HUES48 (cell line): ENCODE results near the gene EXOSC10.
"Not testable (repeated sequence)": the region's sequence is repeated elsewhere in the genome, so short reads cannot be mapped to it uniquely, and the experiment has no call there.

Source experiments
- H3K27ac ChIP-seq: one replicate; pipeline ENCODE4 v1.7.0; 2013; ENCODE audit warnings: low read depth, low read length, inconsistent platforms
- H3K27me3 ChIP-seq: 2 replicates; pipeline ENCODE4 v1.6.1; 2013; ENCODE audit warnings: mild to moderate bottlenecking, low read length; ENCODE audit not compliant: control insufficient read depth, insufficient read depth
- H3K36me3 ChIP-seq: 2 replicates; pipeline ENCODE4 v1.6.1; 2013; ENCODE audit warnings: low read length; ENCODE audit not compliant: control insufficient read depth, insufficient read depth
- H3K4me1 ChIP-seq: 2 replicates; pipeline ENCODE4 v1.6.1; 2013; ENCODE audit warnings: mild to moderate bottlenecking, low read length; ENCODE audit not compliant: control insufficient read depth, insufficient read depth
- H3K4me3 ChIP-seq: 2 replicates; pipeline ENCODE4 v1.5.1; 2013; ENCODE audit warnings: mild to moderate bottlenecking, low read depth, low read length
- H3K9ac ChIP-seq: 2 replicates; pipeline ENCODE4 v1.6.1; 2013; ENCODE audit warnings: mild to moderate bottlenecking, low read depth, low read length, moderate library complexity
- H3K9me3 ChIP-seq: 2 replicates; pipeline ENCODE4 v1.6.1; 2013; ENCODE audit warnings: low read length; ENCODE audit not compliant: control insufficient read depth, insufficient read depth

The EXOSC10 gene

GRCh38 chr1:11053758-11054137 lies 45.9 kb downstream of the EXOSC10 start:
- Histone ChIP-seq H3K27ac (no peak overlapping the region), H3K9me3 (no peaks in the 10 kb centered on the region), H3K4me1 (peaks cover 16% of the 10 kb centered on the region), H3K4me3 (no peak overlapping the region), H3K27me3 (no peaks in the 10 kb centered on the region), H3K36me3 (peaks cover 28% of the 10 kb centered on the region), H3K9ac (no peak overlapping the region)

DNA sequence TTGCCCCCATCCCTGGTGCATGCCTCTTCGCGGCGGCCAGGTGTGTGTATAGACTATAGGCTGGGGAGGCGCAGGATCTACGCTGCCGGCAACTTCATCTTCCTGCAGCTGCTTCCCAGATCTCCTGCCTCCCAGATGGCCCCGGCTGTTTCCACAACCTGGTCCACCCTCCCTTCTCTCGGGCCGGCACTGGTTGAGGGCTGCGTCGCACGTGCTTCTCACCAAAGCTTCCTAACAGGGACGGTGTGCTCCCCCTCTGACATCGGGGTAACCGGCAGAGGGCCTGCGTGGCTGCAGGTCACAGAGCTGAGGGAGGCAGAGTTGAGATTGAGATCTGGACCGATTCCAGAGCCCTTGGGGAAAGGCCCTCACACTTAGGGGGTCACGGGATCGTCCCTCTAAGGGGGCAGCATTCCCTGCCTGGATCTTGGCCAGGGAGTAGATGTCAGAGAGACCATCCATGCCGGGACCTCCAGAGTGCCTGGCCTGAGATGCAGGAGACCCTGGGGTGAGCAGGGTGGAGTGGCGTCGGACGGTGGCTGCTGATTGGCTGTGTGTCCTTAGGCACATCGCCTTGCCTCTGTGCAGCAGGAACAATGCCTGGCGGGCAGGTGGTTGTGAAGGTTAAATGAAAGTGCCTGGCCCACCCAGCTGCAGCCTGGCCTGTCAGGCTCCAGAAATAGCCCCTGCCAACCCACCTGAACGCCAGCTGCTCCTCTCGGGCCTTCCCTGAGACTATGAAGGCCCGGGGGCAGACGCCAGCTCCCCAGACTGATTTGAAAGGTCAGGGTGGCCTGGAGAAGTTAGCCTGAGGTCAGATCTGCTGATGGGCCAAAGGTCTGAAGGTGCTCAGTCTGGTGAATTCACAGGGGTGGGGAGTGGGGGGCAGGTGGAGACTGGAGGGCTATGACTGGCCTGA lies 46.6 kb downstream of the EXOSC10 start:
- Histone ChIP-seq H3K36me3 (peaks cover 28% of the 10 kb centered on the region), H3K4me1 (peaks cover 16% of the 10 kb centered on the region), H3K27me3 (no peaks in the 10 kb centered on the region), H3K4me3 (no peak overlapping the region), H3K9ac (no peak overlapping the region), H3K27ac (no peak overlapping the region), H3K9me3 (no peaks in the 10 kb centered on the region)

DNA sequence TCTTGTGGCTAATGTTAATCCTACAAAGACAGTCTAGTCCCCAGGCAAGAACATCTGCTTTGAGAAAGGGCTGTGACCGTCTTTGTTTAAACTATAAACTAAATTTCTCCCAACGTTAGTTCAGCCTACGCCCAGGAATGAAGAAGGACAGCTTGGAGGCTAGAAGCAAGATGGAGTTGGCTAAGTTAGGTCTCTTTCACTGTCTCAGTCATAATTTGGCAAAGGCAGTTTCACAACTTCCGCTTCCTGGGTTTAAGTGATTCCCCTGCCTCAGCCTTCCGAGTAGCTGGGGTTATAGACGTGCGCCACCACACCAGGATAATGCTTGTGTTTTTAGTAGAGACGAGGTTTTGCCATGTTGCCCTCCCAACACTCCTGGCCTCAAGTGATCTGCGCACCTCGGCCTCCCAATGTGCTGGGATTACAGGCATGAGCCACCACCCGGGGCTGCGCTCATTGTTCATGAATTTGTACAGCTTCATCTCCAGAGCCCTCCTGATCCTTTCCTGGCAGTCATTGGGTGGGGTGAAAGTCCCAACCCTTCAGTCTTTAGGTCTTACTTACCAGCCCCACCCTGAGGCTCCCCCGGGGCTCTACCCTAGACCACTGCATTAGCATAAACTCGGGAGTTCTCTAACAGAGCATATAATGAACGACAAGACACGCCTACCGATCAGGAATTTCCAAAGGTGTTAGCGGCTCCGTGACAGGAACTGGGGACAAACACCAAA lies 47.7 kb downstream of the EXOSC10 start:
- H3K27me3 ChIP-seq, result no peaks in the 10 kb centered on the region
- peaks cover 17% of the 10 kb centered on the region for H3K36me3 ChIP-seq
- no peak overlapping the region for H3K4me3 ChIP-seq
- no peak overlapping the region for H3K27ac ChIP-seq
- no peaks in the 10 kb centered on the region for H3K9me3 ChIP-seq
- peaks cover 16% of the 10 kb centered on the region for H3K4me1 ChIP-seq
- H3K9ac ChIP-seq, result no peak overlapping the region

DNA sequence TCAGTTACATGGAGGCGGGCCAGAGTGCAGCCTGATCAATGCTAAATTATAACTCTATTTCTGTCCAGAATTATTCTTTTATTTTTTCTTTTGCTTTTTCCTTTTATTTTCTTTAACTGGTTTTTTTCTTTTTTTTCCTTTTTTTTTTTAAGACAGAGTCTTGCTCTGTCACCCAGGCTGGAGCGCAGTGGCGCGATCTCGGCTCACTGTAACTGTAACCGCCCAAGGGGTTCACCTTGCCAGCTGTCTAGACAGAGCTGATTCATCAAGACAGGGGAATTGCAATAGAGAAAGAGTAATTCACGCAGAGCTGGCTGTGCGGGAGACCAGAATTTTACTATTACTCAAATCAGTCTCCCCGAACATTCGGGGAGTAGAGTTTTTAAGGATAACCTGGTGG lies 48.5 kb downstream of the EXOSC10 start:
- H3K9me3 ChIP-seq, H3K36me3 ChIP-seq, H3K9ac ChIP-seq, H3K4me3 ChIP-seq, H3K27ac ChIP-seq, H3K27me3 ChIP-seq: not testable (repeated sequence)
- H3K4me1 ChIP-seq, result peaks cover 16% of the 10 kb centered on the region

DNA sequence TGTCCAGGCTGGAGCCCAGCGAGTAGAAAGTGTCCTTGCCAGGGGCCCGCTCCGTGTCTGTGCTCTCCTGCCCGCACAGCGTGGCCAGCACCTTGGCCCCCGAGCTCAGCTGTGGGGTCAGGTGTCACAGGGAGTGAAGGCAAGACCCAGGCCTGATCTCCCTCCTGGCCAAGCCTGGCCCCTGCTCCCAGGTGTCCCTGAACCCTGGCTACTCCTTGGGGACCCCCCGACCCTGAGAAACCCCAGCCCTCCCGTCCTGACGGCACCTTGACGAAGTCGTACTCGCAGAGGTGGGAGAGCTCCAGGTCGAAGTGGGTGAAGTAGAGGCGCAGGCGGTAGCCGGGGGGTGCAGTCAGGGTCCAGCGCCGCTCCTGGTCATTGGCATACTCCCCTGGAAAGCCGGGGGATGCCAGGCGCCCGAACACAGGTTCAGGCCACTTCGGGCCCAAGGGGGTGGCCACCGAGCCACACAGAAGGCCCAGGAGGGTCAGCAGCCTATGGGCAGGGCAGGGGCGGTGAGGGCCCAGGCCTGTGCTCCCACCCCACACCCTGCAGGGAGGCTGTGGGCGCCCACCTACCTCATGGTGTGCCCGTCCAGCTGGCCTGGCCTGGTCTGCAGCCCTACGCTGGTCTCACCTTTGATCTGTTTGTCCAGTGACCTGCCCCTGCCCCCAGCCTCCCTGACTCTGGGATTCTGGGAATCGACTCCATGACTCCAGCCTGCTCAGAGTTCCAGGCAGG lies 52.9 kb downstream of the EXOSC10 start, which contains the start of gene MASP2:
TSS of gene MASP2 (minus strand) at position 615 of the 741 bp plus-strand sequence. CDS start at position 583, 32 bp downstream.
- H3K4me1 ChIP-seq, result no peaks in the 10 kb centered on the region
- no peaks in the 10 kb centered on the region for H3K36me3 ChIP-seq
- H3K27ac ChIP-seq, result no peak within 1 kb of the TSS
- H3K4me3 ChIP-seq, result no peak within 1 kb of the TSS
- H3K27me3 ChIP-seq, result no peaks in the 10 kb centered on the region
- no peak within 1 kb of the TSS for H3K9ac ChIP-seq
- no peaks in the 10 kb centered on the region for H3K9me3 ChIP-seq

- Histone ChIP-seq H3K9ac (no peak overlapping the region), H3K9me3 (no peaks in the 10 kb centered on the region), H3K27ac (no peak overlapping the region), H3K27me3 (no peaks in the 10 kb centered on the region), H3K4me1 (no peaks in the 10 kb centered on the region), H3K4me3 (no peak overlapping the region), H3K36me3 (no peaks in the 10 kb centered on the region)
Observed at GRCh38 chr1:11046270-11046566, 53.5 kb downstream of the EXOSC10 start.

DNA sequence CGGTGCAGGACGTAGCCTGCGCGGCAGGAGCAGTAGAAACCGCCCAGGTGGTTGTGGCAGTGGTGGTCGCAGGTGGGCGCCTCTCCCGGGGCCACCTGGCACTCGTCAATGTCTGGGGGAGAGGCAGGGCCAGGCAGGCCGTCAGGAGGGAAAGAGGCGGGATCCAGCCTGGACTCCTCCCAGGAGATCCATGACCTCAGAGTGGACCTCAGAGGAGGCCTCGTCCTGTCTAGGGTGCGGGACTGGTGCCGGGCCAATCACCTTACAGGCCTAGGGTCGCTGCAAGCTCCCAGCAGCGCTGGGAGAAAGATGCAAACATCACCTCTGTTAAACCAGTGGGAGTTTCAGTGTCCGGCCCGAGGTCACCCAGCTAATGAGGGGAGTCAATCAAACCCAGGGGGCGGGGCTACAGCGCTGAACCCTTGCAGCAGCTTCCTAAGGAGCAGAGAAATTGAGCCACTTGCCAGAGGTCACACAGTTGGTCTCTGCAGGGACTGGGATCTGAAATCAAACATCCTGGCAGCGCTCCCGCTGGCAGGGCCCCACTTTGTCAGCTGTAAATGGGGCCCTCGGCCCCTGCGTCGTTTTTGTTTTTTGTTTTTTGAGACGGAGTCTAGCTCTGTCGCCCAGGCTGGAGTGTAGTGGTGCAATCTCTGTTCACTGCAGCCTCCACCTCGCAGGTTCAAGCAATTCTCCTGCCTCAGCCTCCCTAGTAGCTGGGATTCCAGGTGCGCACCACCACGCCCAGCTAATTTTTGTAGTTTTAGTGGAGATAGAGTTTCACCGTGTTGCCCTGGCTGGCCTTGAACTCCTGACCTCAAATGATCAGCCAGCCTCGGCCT lies 54.0 kb downstream of the EXOSC10 start:
- Histone ChIP-seq H3K27ac (no peak overlapping the region), H3K9ac (no peak overlapping the region), H3K9me3 (no peaks in the 10 kb centered on the region), H3K27me3 (no peaks in the 10 kb centered on the region), H3K4me1 (no peaks in the 10 kb centered on the region), H3K36me3 (no peaks in the 10 kb centered on the region), H3K4me3 (peak overlapping the region; percentile 17; the same call in 1 of the 2 replicates)

DNA sequence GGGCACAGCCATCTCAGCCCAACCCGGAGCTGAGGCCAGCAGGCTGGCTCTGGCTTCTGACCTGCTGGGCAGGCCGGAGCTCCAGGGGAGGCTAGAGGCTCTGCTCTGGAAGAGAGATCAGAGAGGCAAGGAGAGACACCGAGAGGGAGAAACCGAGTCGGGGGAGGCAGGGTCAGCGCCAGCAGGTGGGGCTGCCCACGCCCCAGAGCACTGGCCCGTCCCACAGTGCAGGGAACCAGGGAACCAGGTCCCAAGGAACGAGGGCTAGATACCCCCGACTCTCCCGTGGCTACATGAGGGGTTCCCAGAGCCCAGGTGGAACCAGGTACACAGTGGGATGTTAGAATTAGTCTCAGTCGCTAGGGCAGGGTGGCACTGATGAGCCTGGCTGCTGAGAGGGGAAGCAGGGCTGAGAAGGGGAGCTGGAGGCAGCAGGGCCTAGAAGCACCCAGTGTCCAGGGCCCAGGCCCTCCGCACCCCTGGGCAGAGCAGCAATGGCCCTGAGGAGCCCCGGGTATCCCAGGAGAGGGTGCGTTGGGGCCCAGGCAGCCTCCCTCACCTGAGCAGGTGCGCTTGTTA lies 54.7 kb downstream of the EXOSC10 start:
- Histone ChIP-seq H3K36me3 (no peaks in the 10 kb centered on the region), H3K27ac (no peak overlapping the region), H3K9me3 (no peaks in the 10 kb centered on the region), H3K9ac (no peak overlapping the region), H3K4me3 (no peak overlapping the region), H3K4me1 (no peaks in the 10 kb centered on the region), H3K27me3 (no peaks in the 10 kb centered on the region)

DNA sequence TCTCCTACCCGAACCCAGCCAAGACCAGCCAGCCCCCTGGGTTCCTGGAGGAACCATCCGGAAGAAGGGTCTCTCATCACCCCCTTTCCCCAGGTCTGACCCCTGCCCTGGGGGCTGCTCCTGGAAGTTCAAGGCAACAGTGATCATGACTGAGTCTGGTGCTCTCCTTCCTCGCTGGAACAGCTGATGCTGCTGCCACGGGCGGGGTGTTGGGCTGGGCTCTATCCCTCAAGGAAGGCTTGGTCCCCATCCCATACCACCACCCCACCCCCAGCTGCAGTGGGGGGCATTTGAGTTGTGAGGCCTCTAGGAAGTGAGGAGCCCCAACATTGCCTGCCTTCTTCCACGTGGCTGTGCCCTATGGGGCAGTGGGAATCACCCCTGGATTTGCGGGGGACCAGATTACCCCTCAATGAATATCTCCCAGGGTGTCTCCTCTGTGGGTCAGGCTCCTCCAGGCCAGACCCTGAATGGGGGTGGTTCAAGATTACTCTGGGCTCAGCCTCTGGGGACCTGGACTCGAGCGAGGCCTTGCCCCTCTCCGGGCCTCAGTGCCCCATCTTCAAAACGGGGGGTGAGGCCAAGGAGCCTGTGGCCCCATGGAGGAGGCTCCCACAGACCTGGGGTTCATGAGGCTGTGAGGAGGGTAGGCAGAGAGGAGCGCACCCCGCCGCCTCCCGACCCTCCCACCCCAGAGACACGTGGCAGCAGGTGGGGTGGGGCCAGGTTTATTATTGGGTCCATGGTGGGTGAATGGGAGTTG lies 55.4 kb downstream of the EXOSC10 start:
- Histone ChIP-seq H3K4me1 (no peaks in the 10 kb centered on the region), H3K9ac (no peak overlapping the region)

More for the DNA sequence above, 55.4 kb downstream of the EXOSC10 start:
- H3K27me3 ChIP-seq, result no peaks in the 10 kb centered on the region
- no peak overlapping the region for H3K4me3 ChIP-seq
- no peaks in the 10 kb centered on the region for H3K36me3 ChIP-seq
- H3K27ac ChIP-seq, result no peak overlapping the region
- H3K9me3 ChIP-seq, result no peaks in the 10 kb centered on the region
